GM12864 (cell line): ENCODE results near the gene PAK1IP1.
A peak's percentile ranks its signal among the peaks of the same experiment; 100 is the strongest.
"Not testable (repeated sequence)": the region's sequence is repeated elsewhere in the genome, so short reads cannot be mapped to it uniquely, and the experiment has no call there.

Experiments
- DNase-seq: peaks from one replicate; pipeline ENCODE4 v3.0.0-alpha.2; 2011; ENCODE audit warnings: low read depth
- H3K4me3 ChIP-seq: 2 replicates; pipeline ENCODE4 v1.5.1; 2011; ENCODE audit warnings: mild to moderate bottlenecking, low read depth, low read length, control low read depth
- CTCF ChIP-seq: IDR thresholded peaks from 2 replicates; pipeline ENCODE4 v1.5.1; 2011; ENCODE audit warnings: low read depth, mild to moderate bottlenecking, moderate library complexity, low read length, control low read depth, inconsistent platforms; ENCODE audit errors: missing control alignments

The PAK1IP1 gene

GRCh38 chr6:10695086-10695657 lies 400 bp downstream of the PAK1IP1 start:
- no peak for TF ChIP-seq CTCF
- no peak for DNase-seq
- H3K4me3 ChIP-seq = peak overlapping the region; percentile 77

GRCh38 chr6:10696655-10697054 lies 1.9 kb downstream of the PAK1IP1 start:
- no peak for DNase-seq
- H3K4me3 ChIP-seq = no peak overlapping the region; the same call in 1 of the 2 replicates
- no peak for TF ChIP-seq CTCF

- no peak overlapping the region for H3K4me3 ChIP-seq
- DNase-seq = no peak
- no peak for TF ChIP-seq CTCF
Measured at GRCh38 chr6:10713962-10714361, 19.2 kb downstream of the PAK1IP1 start.

- no peak for DNase-seq
- TF ChIP-seq CTCF = no peak
- peak overlapping the region; percentile 69 for H3K4me3 ChIP-seq
Measured at GRCh38 chr6:10719296-10719963, 24.7 kb downstream of the PAK1IP1 start.

- H3K4me3 ChIP-seq = peak overlapping the region; percentile 69
- DNase-seq = no peak
Measured at GRCh38 chr6:10719964-10720264, 25.1 kb downstream of the PAK1IP1 start.

GRCh38 chr6:10720265-10720959 lies 25.6 kb downstream of the PAK1IP1 start:
- DNase-seq = no peak
- H3K4me3 ChIP-seq = peak overlapping the region; percentile 69
- no peak for TF ChIP-seq CTCF

More at GRCh38 chr6:10719964-10720264, 25.1 kb downstream of the PAK1IP1 start:
- no peak for TF ChIP-seq CTCF

GRCh38 chr6:10720960-10721849 lies 26.4 kb downstream of the PAK1IP1 start:
- H3K4me3 ChIP-seq = peak overlapping the region; percentile 69
- DNase-seq = not testable (repeated sequence)
